Measurements from ENCODE around the gene TMUB2. TPM values are rescaled to one million over a fixed set of nuclear protein-coding genes. Genes with fewer than 3 reads are reported as not detected.

Gene TMUB2
- total and polyA plus RNA-seq, 4 donors, result 12.2 to 18.8 (median 14.0) TPM

DNA sequence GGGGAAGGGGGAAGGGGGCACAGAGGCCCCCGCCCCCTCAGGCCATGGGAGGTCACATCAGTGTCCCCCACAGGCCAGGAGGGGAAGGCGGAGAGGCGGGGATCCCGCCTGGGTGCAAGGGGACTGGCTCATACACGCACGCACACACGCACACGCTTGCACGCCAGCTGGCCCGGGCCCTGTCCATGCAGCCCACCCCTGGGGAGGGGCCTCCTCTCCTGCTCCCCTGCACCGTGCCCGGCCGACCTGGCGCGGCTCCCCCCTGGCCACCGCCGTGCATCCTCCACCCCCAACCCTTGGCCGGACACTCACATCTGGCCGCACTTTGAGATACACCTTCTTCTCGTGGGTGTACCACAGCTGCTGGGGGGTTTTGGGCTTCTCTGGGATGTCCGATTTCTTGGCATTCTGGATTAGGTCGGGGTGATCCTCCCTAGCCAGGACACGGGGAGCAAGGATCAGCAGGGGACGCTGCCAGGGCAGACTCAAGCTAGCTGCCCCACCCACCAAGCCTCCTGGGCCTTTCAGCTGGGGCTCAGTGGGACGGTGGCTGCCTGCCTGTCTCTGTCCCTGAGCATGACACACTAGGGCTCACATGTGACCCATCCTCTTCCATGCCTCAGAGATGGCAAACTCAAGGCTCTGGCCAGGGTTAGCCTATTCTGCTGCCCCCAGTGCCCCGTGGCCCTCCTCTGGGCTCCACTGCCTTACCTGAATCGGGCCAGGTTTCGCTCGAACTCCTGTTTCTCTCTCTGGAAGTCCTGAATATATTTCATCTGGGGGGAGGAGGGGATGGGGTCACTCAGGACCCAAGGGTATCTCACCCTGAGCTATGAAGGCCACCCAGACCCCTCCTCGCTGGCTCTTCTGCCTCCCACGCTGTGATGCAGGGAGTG is 26.0 kb downstream of the TMUB2 start:
- H3K27ac ChIP-seq (ENCODE audit: low read depth in 1 of 2, low read length in 2 of 2), result no peak overlapping the region
- no peak for DNase-seq (ENCODE audit: low spot score)
- peaks cover 11 to 54% (median 44%) of the 10 kb centered on the region in 4 donors for H3K36me3 ChIP-seq (ENCODE audit: control insufficient read depth in 4 of 4, insufficient read depth in 3 of 4, low read depth in 1 of 4, low read length in 3 of 4)
- H3K4me1 ChIP-seq (ENCODE audit: control insufficient read depth in 4 of 4, insufficient read depth in 4 of 4, low read length in 3 of 4), result peaks cover 2 to 23% (median 13%) of the 10 kb centered on the region in 4 donors
- no peaks in the 10 kb centered on the region for H3K27me3 ChIP-seq (ENCODE audit: control insufficient read depth in 4 of 4, insufficient read depth in 4 of 4, low read length in 3 of 4)
- H3K9me3 ChIP-seq (ENCODE audit: control insufficient read depth in 4 of 4, low read length in 3 of 4), result no peaks in the 10 kb centered on the region
- no peak overlapping the region for H3K4me3 ChIP-seq (ENCODE audit: low read depth in 1 of 3, low read length in 3 of 3)
- 83% methylated on average over 31 of the region's 31 CpGs for WGBS
- no peak for TF ChIP-seq JUND (IDR thresholded peaks at IDR 0.05)
- no peak for TF ChIP-seq SP1 (IDR thresholded peaks at IDR 0.05)
- TF ChIP-seq ATF3 (IDR thresholded peaks at IDR 0.05), result no peak
- no peak for TF ChIP-seq GABPA (IDR thresholded peaks at IDR 0.05 in 1 of 2, conservative IDR thresholded peaks at IDR 0.05 in 1 of 2)
- no peak overlapping the region for H3K9ac ChIP-seq (ENCODE audit: low read depth in 1 of 2, low read length in 2 of 2)

DNA sequence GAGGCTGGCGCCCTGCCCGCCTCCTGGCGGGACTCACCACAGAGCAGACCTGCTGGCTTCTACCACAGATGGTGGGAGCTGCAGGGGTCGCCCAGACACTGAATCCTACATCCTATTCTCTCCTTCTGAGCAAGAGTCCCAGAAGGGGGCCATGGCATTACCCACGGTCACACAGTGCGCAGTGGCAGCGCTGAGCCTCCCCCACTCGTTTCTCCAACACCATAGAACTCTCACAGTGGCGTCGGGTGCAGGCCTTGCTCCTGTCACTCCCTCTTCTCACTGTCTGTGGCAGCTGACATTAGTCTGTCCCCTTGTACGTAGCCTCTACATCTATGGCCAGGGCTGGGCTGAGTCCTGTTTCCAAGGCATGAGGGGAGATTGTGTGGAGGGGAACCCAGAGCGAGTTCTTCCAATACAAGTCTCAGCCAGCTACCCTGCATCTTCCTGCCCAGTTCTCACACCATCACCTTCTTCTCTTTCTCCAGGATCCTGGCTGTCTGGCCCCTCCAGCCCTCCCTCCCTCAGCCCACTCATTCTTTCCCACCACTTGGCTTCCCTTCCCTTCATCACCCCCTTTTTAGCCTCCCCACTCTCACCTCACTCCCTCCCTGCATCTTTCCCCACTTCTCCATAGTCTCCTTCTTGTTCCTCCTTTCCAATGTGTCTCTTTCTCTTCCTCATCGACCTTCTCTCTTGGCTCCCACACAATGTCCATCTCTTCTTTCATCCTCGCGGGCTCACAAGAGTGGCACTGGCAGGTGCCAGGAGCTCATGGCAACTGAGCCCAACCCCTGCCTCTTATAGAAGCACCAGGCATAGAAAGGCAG is 26.8 kb downstream of the TMUB2 start:
- DNase-seq (ENCODE audit: low spot score), result no peak
- no peak overlapping the region for H3K4me3 ChIP-seq (ENCODE audit: low read depth in 1 of 3, low read length in 3 of 3)
- 90% methylated on average over 15 of the region's 15 CpGs for WGBS
- H3K36me3 ChIP-seq (ENCODE audit: control insufficient read depth in 4 of 4, insufficient read depth in 3 of 4, low read depth in 1 of 4, low read length in 3 of 4), result peaks cover 11 to 48% (median 38%) of the 10 kb centered on the region in 4 donors
- TF ChIP-seq HNF4A (conservative IDR thresholded peaks at IDR 0.05) (no peak), TAF1 (conservative IDR thresholded peaks at IDR 0.05) (no peak), MAX (IDR thresholded peaks at IDR 0.05) (no peak), FOXA2 (IDR thresholded peaks at IDR 0.05) (no peak), FOXA1 (IDR thresholded peaks at IDR 0.05) (no peak), ZBTB33 (IDR thresholded peaks at IDR 0.05) (no peak), YY1 (IDR thresholded peaks at IDR 0.05) (no peak), NR2F2 (IDR thresholded peaks at IDR 0.05) (no peak)
- no peaks in the 10 kb centered on the region for H3K9me3 ChIP-seq (ENCODE audit: control insufficient read depth in 4 of 4, low read length in 3 of 4)
- H3K27ac ChIP-seq (ENCODE audit: low read depth in 1 of 2, low read length in 2 of 2), result no peak overlapping the region
- H3K27me3 ChIP-seq (ENCODE audit: control insufficient read depth in 4 of 4, insufficient read depth in 4 of 4, low read length in 3 of 4), result no peaks in the 10 kb centered on the region
- peaks cover 7 to 29% (median 18%) of the 10 kb centered on the region in 4 donors for H3K4me1 ChIP-seq (ENCODE audit: control insufficient read depth in 4 of 4, insufficient read depth in 4 of 4, low read length in 3 of 4)
- no peak overlapping the region for H3K9ac ChIP-seq (ENCODE audit: low read depth in 1 of 2, low read length in 2 of 2)

- TF ChIP-seq EGR1 (IDR thresholded peaks at IDR 0.05; ENCODE audit: low read depth in 2 of 2) (no peak), SP1 (IDR thresholded peaks at IDR 0.05) (no peak), FOXA1 (IDR thresholded peaks at IDR 0.05) (no peak), FOXA2 (IDR thresholded peaks at IDR 0.05) (no peak), HNF4G (IDR thresholded peaks at IDR 0.05) (no peak), MAX (IDR thresholded peaks at IDR 0.05) (no peak), ATF3 (IDR thresholded peaks at IDR 0.05) (no peak), HNF4A (conservative IDR thresholded peaks at IDR 0.05) (no peak), JUND (IDR thresholded peaks at IDR 0.05) (no peak), YY1 (IDR thresholded peaks at IDR 0.05) (no peak)
- Histone ChIP-seq H3K9ac (ENCODE audit: low read depth in 1 of 2, low read length in 2 of 2) (no peak overlapping the region), H3K4me3 (ENCODE audit: low read depth in 1 of 3, low read length in 3 of 3) (no peak overlapping the region), H3K4me1 (ENCODE audit: control insufficient read depth in 4 of 4, insufficient read depth in 4 of 4, low read length in 3 of 4) (peaks cover 7 to 29% (median 18%) of the 10 kb centered on the region in 4 donors), H3K9me3 (ENCODE audit: control insufficient read depth in 4 of 4, low read length in 3 of 4) (no peaks in the 10 kb centered on the region), H3K27ac (ENCODE audit: low read depth in 1 of 2, low read length in 2 of 2) (no peak overlapping the region), H3K27me3 (ENCODE audit: control insufficient read depth in 4 of 4, insufficient read depth in 4 of 4, low read length in 3 of 4) (no peaks in the 10 kb centered on the region), H3K36me3 (ENCODE audit: control insufficient read depth in 4 of 4, insufficient read depth in 3 of 4, low read depth in 1 of 4, low read length in 3 of 4) (peaks cover 11 to 44% (median 34%) of the 10 kb centered on the region in 4 donors)
- no peak for DNase-seq (ENCODE audit: low spot score)
- 100% methylated on average over 1 of the region's 1 CpG for WGBS
Observed at GRCh38 chr17:44214230-44214494, 27.4 kb downstream of the TMUB2 start.

Measured in liver (tissue), 9 donors.